Stomach (tissue), 9 donors: ENCODE data around the gene SLC28A1. TPM values are rescaled to one million over a fixed set of nuclear protein-coding genes. Genes with fewer than 3 reads are reported as not detected.
"Not testable (repeated sequence)": the region's sequence is repeated elsewhere in the genome, so short reads cannot be mapped to it uniquely, and the experiment has no call there.

ENCODE experiments used
- DNase-seq, 2 donors: peaks; one replicate each; pipeline versions ENCODE4 v3.0.0 to v3.0.0-alpha.2; 2013 to 2019
- H3K27ac ChIP-seq, 5 donors: fragments of 200-600 bp in 4 of 5; sonication (generic) in 4 of 5; one replicate each; pipeline ENCODE4 v1.5.1; 2013 to 2019; ENCODE audit warnings: mild to moderate bottlenecking in 1 of 5, moderate library complexity in 1 of 5
- H3K27me3 ChIP-seq, 3 donors: fragments of 200-600 bp; sonication (generic); one replicate each; pipeline ENCODE4 v1.5.1; 2017 to 2019; ENCODE audit warnings: mixed run types in 1 of 3
- H3K36me3 ChIP-seq, 4 donors: fragments of 200-600 bp; sonication (generic); 1 replicate in 3 of 4; 2 replicates in 1 of 4; pipeline ENCODE4 v1.5.1; 2016 to 2019
- H3K4me1 ChIP-seq, 4 donors: fragments of 200-600 bp; sonication (generic); one replicate each; pipeline ENCODE4 v1.5.1; 2016 to 2019
- H3K4me3 ChIP-seq, 4 donors: fragments of 200-600 bp; sonication (generic) in 3 of 4; one replicate each; pipeline ENCODE4 v1.5.1; 2016 to 2019; ENCODE audit warnings: mild to moderate bottlenecking in 1 of 4
- H3K9me3 ChIP-seq, 4 donors: fragments of 200-600 bp; sonication (generic); one replicate each; pipeline ENCODE4 v1.5.1; 2016 to 2019
- EP300 ChIP-seq: sonication (generic); formaldehyde crosslinking; IDR thresholded peaks from one replicate; pipeline ENCODE4 v1.6.1; 2017; ENCODE audit warnings: antibody characterized with exemption
- POLR2A ChIP-seq, 4 donors: fragments of 450-650 bp; IDR thresholded peaks; one replicate each; pipeline ENCODE4 v1.6.1; 2016; ENCODE audit warnings: antibody characterized with exemption in 4 of 4, control low read depth in 2 of 4, mild to moderate bottlenecking in 1 of 4, moderate library complexity in 1 of 4
- POLR2AphosphoS5 ChIP-seq, 3 donors: sonication (generic); formaldehyde crosslinking; IDR thresholded peaks; one replicate each; pipeline ENCODE4 v1.6.1; 2016; ENCODE audit warnings: antibody characterized with exemption in 3 of 3
- WGBS, 5 donors: extraction: QIAGEN DNeasy Blood & Tissue Kit in 3 of 5; methylation state at CpG; one replicate each; pipeline versions ENCODE4 v1.1.5 to v1.1.7; 2013 to 2018; 5-methylcytosine and 5-hydroxymethylcytosine counted together
- intact Hi-C: fragments of 100-400 bp; cut with DNase I; formaldehyde crosslinking; loops from one replicate; pipeline ENCODE4 v1.15.1; 2023; ENCODE audit warnings: low total_unique reads
- polyA plus RNA-seq, 3 donors: library from polyadenylated mRNA; stranded (reverse); fragments of 200-250 nt; gene quantifications; one replicate each; pipeline ENCODE4 v1.2.3, GENCODE V29; 2013
- total RNA-seq, 5 donors: library from RNA; depleted of rRNA; stranded (reverse); fragments of >200 nt; gene quantifications; one replicate each; pipeline versions ENCODE4 v1.1.0 to v1.2.3, GENCODE V29; 2014 to 2016
- TF ChIP-seq, protein P1 (sequence below), 7 experiments: fragments of 450-650 bp in 4 of 7; fragments of 200-600 bp in 3 of 7; sonication (generic) in 3 of 7; IDR thresholded peaks; one replicate each; pipeline ENCODE4 v1.5.1; 2016 to 2019; ENCODE audit warnings: antibody characterized with exemption in 7 of 7, control low read depth in 2 of 7, mild to moderate bottlenecking in 1 of 7
- donor health status: healthy with polysubstance abuse.
- donor health status: Bipolar disorder and iron deficiency.
- donor health status: healthy.

SLC28A1 gene
- total and polyA plus RNA-seq, 8 donors = 0.92 TPM; not detected in 7

DNA sequence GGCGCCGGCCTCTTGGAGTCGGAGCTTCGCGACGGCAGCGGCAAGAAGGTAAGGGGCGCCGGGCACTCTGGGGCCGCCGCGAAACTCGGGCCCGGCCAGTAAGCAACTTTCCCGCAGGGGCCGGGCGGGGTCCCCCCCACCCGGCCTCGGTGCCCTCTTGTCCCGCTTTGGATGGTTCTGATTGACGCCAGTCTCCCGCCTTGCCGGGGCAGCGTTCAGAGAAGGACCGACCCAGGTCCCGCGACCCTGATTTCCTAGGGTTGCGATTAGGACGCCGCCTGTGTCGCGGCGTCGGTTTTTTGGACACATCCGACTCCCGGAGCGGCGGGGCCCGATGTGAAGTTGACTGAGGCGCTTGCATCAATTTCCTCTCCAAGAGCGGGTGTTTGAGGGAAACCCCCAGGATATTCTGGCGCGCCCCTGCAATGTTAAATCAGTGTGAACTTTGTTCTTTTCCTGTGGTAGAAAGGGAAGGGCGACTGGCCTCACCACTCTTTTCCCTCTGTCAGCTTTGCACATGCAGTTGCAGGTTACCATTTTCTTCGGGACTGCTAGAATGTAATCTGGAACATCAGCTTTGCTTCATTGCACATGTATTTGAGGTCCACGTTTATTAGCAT is 97.9 kb downstream of the SLC28A1 start:
- Histone ChIP-seq H3K9me3 (no peaks in the 10 kb centered on the region), H3K4me1 (peaks cover 23 to 55% (median 39%) of the 10 kb centered on the region in 4 donors), H3K36me3 (no peaks in the 10 kb centered on the region), H3K4me3 (peak overlapping the region; percentile 90 to 97 (median 94)), H3K27ac (peak overlapping the region; percentile 93 to 97 (median 95)), H3K27me3 (no peaks in the 10 kb centered on the region)
- intact Hi-C loops = no loop called here
- DNase-seq = peak; percentile 48 to 71
- TF ChIP-seq, protein P1, sequence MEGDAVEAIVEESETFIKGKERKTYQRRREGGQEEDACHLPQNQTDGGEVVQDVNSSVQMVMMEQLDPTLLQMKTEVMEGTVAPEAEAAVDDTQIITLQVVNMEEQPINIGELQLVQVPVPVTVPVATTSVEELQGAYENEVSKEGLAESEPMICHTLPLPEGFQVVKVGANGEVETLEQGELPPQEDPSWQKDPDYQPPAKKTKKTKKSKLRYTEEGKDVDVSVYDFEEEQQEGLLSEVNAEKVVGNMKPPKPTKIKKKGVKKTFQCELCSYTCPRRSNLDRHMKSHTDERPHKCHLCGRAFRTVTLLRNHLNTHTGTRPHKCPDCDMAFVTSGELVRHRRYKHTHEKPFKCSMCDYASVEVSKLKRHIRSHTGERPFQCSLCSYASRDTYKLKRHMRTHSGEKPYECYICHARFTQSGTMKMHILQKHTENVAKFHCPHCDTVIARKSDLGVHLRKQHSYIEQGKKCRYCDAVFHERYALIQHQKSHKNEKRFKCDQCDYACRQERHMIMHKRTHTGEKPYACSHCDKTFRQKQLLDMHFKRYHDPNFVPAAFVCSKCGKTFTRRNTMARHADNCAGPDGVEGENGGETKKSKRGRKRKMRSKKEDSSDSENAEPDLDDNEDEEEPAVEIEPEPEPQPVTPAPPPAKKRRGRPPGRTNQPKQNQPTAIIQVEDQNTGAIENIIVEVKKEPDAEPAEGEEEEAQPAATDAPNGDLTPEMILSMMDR (IDR thresholded peaks at IDR 0.05) = peak in 1 of 7 experiments; percentile 2
- TF ChIP-seq POLR2A (IDR thresholded peaks at IDR 0.05) (no peak), EP300 (no peak)
- WGBS, 5 donors = 0 to 3% (median 2%) methylated on average over 7 to 46 of the region's 46 CpGs

DNA sequence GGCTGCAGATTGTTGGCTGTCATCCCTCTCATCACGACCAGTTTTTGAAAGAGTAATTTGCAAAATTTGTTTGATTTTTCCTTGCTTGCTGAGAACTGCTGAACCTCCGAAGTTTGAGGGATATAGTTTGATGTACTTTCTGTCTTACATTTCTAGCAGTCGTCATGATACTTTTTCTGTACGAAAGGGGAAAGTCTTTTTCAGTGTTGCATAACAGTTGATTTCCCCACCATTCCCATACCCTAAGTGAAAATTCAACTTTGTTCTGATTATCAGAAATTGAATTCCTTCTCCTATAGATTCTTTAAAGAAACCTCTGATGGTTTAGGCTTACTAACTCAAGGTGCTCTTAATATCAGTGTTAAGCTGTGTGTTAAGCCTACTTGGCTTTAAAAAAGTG is 98.8 kb downstream of the SLC28A1 start:
- DNase-seq = no peak

DNA sequence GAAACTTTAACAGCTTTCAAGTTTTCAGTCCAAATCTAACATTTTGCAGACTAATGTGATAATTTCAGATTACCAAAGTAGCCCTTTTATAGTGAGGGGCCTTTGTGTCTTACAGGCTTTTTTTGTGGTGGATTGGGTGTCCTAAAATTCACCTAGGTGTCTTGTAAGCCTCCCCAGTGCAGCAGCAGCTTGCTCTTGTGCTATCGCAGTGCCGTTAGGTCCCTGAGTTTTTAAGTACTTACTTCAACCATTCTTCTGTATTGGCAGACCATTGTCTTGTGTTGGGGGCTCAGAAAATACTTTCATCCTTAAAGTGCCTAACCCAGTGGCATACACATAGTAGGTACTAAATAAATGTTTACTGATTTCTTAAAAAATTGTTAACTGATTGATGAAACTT is 99.2 kb downstream of the SLC28A1 start:
- H3K9me3 ChIP-seq = no peaks in the 10 kb centered on the region
- peak overlapping the region; percentile 90 to 97 (median 94) for H3K4me3 ChIP-seq
- TF ChIP-seq, protein P1 (IDR thresholded peaks at IDR 0.05) = no peak
- TF ChIP-seq POLR2A (IDR thresholded peaks at IDR 0.05) (no peak), EP300 (no peak), POLR2AphosphoS5 (IDR thresholded peaks at IDR 0.05) (no peak)
- no peaks in the 10 kb centered on the region for H3K36me3 ChIP-seq
- intact Hi-C loops = no loop called here
- WGBS, 5 donors = 16 to 65% (median 45%) methylated on average over 2 of the region's 2 CpGs
- DNase-seq = no peak
- H3K4me1 ChIP-seq = peaks cover 23 to 68% (median 46%) of the 10 kb centered on the region in 4 donors
- peak overlapping the region; percentile 24 to 97 (median 94) for H3K27ac ChIP-seq
- no peaks in the 10 kb centered on the region for H3K27me3 ChIP-seq

More for the DNA sequence above, 98.8 kb downstream of the SLC28A1 start:
- Histone ChIP-seq H3K27ac (peak overlapping the region in 4 of 5 donors; percentile 93 to 97 (median 94)), H3K36me3 (no peaks in the 10 kb centered on the region), H3K27me3 (no peaks in the 10 kb centered on the region), H3K4me1 (peaks cover 23 to 63% (median 44%) of the 10 kb centered on the region in 4 donors), H3K9me3 (no peaks in the 10 kb centered on the region), H3K4me3 (peak overlapping the region; percentile 90 to 97 (median 94))
- TF ChIP-seq, protein P1 (IDR thresholded peaks at IDR 0.05) = no peak
- 12 to 36% (median 24%) methylated on average over 4 of the region's 4 CpGs for WGBS, 5 donors
- intact Hi-C loops = no loop called here

DNA sequence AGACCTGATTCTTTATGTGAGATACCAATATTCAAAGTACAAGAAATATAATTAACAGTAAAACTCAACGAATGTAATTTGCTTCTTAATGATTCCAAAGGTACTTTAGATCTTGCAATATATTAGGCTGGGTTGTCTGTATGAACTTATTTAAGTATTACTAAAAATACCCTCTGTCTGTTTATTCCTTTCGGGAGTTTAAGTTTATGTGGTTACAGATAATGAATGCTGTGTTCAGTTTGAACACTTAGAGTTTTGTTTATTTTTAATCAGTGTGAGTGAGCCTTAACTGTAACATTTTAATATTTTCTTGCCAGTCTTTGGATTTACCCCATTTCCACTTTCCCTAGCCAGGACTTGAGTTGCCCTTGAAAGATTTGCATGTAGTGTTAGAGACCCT is 100.7 kb downstream of the SLC28A1 start:
- H3K27ac ChIP-seq = no peak overlapping the region
- no peak for DNase-seq
- no peaks in the 10 kb centered on the region for H3K9me3 ChIP-seq
- peaks cover 23 to 72% (median 47%) of the 10 kb centered on the region in 4 donors for H3K4me1 ChIP-seq
- no peak overlapping the region for H3K4me3 ChIP-seq
- intact Hi-C loops = no loop called here
- no peaks in the 10 kb centered on the region for H3K27me3 ChIP-seq
- H3K36me3 ChIP-seq = no peaks in the 10 kb centered on the region
- 35 to 47% (median 41%) methylated on average over 2 of the region's 2 CpGs for WGBS, 5 donors
- TF ChIP-seq POLR2A (IDR thresholded peaks at IDR 0.05) = no peak
- no peak for TF ChIP-seq EP300
- no peak for TF ChIP-seq POLR2AphosphoS5 (IDR thresholded peaks at IDR 0.05)
- TF ChIP-seq, protein P1 (IDR thresholded peaks at IDR 0.05) = no peak

DNA sequence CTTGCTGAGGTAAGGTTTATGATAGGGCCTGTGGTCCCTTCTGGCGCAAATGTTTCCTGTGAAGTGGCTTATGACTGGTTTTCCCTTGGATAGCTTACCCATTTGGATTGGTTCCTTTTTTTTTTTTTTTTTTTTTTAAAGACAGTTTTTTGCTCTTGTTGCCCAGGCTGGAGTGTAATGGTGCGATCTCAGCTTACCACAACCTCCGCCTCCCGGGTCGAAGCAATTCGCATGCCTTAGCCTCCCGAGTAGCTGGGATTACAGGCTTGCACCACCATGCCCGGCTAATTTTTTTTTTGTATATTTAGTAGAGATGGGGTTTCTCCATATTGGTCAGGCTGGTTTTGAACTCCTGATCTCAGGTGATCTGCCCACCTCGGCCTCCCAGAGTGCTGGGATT is 102.9 kb downstream of the SLC28A1 start:
- intact Hi-C loops = not testable (repeated sequence)

More for the DNA sequence above, 102.9 kb downstream of the SLC28A1 start:
- not testable (repeated sequence) for H3K36me3 ChIP-seq, H3K9me3 ChIP-seq, H3K27me3 ChIP-seq, H3K4me3 ChIP-seq, DNase-seq, H3K27ac ChIP-seq
- WGBS, 5 donors = 96 to 99% (median 98%) methylated on average over 9 of the region's 9 CpGs
- peaks cover 18 to 92% (median 60%) of the 10 kb centered on the region in 4 donors for H3K4me1 ChIP-seq
